NOMO-1 treated with dmso at 0.1 percent for 144 hours (cell line): ENCODE results near the gene TMEM220.

Experiments
- DNase-seq: peaks from one replicate; lab custom pipeline; 2025; ENCODE audit not compliant: unreplicated experiment; lab: John Stamatoyannopoulos, UW

The TMEM220 gene

DNA sequence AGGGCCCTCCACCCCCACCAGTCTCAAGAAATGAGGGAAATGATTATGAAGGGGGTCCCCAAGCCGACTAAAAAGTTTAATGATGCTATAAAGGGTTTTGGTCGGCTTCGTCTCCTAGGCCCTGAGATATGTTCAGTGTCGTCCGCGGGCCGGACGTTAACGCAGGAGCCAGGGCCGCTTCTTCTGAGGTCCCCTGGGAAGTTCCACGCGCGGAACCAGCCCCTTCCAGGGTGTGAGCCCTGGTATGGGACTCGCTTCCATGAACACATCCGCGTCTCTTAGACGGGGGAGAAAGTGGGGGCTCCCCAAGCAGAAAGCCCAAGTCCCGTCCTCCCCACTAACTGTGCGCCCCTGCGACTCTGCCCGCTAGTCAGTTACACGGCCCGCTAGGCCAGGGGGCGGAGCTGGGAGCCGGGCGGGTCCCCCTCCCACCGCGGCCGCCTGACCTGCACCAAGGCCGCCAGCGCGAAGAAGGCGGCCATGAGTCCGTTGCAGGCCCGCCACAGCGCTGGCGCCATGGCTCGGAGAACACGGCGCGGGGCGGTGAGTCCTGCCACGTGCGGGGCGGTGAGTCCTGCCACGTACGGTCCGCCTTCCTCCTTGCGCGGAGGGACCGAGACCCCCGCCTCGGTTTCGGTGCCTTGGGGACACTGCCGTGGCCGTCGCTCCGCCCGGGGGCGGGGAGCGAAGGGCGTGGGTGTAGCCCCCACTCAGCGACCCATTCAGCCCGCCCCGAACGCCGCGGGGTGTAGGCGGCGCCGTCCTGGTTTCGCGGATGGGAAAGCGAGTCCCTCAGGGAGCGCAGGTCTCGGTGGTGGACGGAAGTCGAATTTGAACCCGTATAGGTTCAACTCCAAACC is at the start of gene TMEM220:
Gene TMEM220, minus strand, starts transcription at position 690 of the 860 bp plus-strand sequence. Its CDS starts 172 bp downstream, at position 518.
- peak; percentile 16 for DNase-seq

DNA sequence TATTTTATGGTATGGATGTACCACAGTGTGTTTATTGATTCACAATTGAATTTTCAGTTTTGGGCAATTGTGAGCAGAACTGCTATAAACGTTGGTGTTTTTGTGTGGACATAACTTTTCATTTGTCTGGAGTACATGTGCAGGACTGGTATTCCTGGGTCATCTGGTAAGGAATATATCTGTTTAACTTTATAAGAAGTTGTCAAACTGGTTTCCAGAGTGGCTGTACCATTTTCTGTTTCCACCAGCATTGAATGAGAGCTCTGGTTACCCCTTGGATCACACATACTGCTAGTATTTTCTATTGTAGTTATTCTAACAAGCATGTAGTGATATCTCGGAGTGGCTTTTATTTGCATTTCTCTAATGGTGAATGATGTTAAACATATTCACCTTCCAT is 49.8 kb upstream of the TMEM220 start:
- no peak for DNase-seq

DNA sequence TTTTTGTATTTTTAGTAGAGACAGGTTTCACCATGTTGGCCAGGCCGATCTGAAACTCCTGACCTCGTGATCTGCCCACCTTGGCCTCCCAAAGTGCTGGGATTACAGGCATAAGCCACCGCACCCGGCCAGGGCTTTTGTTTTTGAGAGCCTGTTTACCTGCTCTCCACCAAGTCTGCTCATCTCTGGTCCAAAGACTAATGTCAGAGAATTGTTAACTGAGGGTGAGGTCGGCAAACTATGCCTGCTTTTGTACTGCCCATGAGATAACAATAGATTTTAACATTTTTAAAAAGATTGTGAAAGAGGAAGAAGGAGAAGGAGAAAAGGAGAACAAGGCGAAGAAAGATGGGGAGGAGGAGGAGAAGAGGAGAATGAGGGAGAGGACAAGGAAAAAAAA is 48.1 kb upstream of the TMEM220 start:
- DNase-seq: no peak

DNA sequence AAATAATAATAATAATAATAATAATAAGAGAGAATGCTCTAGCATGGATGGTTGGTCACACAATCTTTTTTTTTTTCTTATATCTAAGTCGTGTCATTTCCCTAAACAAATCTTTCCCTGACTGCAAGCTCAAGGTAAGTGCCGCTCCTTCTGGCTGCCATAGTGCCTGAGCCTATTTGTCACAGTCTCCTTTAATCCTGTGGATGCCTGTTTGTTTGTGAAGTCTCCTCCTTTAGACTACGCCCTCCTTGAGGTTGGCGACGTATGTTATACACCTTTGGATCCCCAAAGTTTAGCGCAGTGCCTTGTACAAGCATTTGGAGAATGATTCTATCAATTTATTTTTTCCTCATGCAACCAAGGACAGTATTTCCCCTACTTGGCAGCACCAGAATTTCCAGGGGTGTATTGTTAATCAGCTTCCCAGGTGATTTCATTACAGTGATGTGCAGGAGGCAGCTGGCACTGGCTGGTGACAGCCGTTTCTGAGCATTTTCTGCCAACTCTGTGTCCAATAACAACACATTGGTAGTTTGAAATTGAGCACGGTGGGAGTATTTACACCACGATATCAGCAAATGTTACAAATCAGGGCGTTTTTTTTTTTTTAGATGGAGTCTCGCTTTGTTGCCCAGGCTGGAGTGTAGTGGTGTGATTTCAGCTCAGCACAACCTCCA is 47.4 kb upstream of the TMEM220 start:
- no peak for DNase-seq

DNA sequence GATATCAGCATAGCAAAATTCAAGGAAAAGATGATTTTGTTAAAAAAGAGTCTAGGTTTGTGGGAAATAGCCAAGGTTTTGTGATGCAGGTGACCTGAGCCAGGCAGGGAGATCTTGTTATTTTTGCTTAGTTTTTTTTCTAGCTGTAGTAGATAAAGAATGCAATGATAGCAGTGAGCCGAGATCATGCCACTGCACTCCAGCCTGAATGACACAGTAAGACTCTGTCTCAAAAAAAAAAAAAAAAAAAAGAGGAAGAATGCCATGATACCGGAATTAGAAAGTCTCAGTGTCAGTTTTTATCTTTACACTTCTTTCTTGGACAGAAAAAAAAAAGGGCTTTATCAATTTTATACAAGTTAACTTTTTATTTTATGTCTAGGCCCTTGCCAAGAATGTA is 46.6 kb upstream of the TMEM220 start:
- DNase-seq: no peak

DNA sequence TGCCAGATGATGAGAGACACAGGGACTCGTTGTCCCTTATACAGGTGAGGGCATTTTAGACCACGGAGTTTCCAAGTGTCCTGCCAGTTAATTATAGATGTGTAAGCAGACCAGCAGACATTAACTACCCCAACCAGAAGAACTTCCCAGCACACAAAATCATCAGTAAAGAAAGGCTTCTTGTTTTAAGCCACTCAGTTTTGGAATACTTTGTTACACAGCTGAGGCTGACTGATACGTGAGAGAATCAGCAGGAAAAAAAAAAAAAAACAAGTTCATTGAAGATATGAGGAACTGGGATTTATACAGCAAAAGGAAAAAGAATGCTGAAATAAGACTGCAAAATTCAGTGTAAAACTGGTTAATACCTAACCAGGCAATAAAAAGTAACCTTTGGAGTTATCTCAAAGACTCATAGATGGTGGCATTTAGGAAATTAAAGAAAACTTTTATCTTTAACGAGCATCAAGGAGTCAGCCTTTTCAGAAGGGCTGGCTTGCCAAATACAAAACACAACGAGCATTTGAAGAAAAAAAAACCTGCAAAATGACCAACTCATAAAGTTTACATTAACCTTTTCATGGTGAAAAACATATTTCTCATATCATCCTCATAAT is 46.0 kb upstream of the TMEM220 start:
- no peak for DNase-seq

DNA sequence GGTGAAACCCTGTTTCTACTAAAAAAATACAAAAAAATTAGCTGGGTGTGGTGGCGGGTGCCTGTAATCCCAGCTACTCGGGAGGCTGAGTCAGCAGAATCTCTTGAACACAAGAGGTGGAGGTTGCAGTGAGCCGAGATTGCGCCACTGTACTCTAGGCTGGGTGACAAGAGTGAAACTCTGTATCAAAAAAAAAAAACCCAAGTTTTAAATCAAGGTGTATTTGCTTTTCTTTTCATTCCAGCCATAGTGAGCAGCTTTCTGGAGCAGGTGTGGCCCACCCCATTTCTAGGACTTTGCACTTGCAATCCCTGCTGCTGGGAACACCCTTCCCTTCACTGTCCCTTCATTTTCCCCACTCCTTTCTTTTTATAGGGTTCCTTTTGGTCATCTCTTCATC is 45.2 kb upstream of the TMEM220 start:
- no peak for DNase-seq

DNA sequence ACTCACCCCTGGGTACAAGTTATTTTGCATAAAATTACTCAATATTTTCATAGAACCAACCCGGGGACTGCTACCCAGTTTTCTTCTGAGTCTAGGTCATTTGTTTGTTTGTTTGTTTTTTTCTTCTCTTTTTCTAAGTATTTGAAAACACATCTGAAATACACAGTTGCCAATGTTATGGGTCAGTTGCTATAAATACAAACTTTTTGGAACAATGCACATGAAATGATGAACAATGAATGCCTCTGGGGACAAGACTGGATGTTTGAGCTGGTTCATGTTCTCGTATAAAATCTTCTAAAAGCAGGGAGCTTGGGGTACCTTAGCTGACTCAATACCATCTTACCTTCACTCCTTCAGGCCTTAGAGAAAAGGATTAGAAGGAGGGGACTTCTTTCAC is 43.6 kb upstream of the TMEM220 start:
- DNase-seq: no peak

DNA sequence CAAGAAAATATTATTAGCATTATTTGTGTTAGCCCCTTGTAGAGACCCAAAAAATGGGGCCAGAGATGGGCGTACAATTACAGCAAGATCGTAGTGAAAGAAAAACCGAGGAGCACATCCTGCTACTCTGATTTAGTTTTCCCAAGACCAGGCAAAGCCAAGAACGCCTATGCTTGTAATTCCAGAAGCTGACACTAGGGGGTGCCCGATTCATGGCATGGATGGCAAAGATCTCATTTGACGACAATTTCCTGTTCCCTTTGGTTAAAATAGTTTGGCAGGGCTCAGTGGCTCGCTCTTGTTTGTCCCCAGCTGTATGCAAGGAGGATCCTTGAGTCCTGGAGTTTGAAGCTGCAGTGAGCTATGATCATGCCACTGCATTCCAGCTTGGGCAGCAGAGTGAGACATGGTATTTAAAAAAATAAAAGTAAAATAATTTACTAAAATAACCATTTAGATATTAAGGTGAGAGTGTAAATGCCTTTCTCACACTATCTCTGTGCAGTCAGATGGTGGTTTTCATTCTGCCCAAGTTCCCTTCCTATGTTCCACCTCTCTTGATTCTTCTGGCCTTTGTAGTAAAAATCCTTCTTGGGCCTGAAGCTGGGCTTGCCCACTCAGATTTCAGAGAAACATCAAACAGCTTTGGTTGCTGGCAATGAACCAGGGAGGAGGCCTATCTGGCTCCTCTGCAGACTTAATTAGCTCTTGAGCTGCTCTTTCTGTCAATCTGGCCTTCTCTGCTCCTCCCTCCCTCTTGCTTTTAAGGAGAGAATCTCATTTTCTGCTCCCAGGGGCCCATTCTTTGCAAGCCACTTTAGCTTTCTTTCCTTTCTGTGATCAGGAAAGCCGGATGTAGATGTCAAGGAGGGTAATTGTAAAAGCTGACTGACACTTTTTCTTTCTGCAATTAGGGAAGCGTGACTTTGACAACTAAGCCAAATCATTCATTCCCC is 42.9 kb upstream of the TMEM220 start:
- DNase-seq: no peak

DNA sequence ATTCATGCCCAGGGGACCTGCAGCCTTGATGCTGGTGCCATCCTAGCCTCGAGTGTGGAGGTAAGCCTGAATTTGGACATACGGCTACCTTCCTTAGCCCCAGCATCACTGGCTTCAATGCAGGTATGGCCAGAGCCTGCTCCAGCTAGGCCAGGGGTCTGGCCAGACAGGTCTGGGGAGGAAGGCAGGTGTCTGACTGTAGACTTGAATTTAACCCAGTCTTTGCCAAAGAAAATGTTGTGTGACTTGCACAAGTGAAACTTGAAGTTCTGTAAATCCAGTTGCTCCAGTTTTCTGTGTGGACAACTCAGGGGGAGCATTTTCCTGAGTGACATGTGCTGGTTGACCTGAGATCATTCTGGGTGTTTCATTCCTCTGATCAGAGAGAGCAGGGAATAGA is 41.3 kb upstream of the TMEM220 start:
- no peak for DNase-seq

DNA sequence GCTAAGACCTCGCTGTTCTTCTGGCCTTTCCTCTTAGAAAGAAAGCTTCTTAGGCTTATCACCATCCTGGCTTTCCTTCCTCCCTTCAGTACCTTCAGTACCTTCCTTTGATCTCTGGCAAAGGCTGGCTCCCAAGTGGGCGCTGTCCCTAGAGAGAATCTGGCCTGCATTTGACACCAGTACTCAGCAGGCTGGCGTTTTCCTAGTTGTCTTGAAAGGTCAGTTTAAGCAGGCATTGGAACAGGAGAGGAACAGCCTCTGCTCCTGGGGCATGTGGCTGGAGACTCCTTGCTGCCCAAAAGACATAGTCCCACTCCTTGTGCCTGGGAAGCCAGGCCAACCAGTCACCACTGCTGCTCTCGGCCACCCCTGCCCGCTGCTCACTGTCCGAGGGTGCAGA is 40.0 kb upstream of the TMEM220 start:
- no peak for DNase-seq

DNA sequence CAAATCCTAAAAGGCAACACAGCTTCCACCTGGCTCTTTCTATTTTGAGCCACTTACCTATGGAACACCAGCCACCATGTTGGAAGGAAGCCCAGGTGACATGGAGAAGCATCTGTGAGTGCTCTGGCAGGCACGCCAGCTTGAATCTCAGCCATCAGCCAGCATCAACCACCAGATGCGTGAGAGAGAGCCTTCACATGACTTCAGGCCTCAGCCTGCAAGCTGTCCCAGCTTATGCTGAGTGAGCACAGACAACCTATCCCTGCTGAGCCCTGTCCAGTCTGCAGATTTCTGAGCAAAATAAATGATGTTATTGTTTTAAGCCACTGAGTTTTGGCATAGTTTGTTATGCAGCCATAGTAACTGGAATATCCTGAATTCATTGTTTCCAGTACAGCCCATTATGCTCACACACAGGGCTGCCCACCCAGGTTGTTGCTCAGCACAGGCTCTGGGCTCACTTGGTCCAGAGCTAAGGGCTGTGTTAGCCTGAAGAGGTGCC is 39.0 kb upstream of the TMEM220 start:
- no peak for DNase-seq

DNA sequence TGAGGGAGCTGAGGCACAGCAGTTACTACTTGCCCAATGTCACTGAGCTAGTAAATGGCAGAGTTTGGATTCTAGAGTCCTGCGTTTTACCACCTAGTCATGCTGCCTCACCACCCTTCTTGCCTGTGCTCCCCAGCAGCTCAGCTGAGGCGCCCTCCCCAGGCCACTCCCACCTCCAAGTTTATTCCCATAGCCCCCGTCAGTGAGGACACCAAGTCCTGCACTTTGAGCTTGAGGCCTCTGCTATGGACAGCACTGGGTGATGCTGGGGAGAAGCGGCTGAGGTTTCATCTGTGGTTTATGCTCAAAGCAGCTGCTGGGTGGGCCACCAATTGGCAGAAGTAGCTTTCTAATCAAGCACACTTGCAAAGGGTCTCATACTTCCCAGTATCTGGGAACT is 37.4 kb upstream of the TMEM220 start:
- no peak for DNase-seq

DNA sequence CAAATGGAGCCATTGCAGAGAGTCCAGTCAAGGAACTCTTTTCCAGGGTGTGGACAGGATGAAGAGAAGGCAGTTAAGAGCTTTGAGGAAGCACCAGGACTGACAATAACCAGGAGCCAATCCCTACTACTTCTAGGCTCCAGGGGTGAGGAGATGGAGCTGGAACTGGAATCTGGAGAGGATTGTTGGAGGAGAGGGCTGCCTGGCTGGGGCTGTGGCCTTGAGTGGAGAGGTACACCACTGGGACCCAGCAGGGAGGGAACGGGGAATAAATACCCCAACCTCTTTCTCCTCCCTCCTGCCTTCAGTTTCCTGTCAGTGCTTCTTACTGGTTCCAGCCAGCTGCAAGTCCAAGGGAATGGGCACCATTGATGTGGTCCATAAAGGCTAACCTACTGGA is 32.2 kb upstream of the TMEM220 start:
- no peak for DNase-seq

DNA sequence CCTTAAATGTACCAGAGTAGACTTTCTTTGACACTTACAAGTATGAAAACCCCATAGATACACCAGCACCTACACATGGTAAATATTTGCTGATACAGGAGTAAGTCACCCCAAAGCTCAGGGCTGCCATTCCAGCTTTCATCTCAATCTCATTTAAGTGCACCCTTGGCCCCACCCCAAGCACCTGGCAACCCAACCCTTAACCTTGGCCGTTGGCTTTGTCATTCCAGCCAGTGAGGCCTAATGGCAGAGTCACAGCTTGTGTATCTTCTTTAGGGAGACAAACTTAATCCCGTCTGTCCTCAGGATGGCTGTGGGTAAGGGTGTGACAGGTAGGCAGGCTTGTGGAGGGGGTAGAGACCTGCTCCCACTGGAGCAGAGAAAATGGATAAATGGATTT is 31.5 kb upstream of the TMEM220 start:
- no peak for DNase-seq

DNA sequence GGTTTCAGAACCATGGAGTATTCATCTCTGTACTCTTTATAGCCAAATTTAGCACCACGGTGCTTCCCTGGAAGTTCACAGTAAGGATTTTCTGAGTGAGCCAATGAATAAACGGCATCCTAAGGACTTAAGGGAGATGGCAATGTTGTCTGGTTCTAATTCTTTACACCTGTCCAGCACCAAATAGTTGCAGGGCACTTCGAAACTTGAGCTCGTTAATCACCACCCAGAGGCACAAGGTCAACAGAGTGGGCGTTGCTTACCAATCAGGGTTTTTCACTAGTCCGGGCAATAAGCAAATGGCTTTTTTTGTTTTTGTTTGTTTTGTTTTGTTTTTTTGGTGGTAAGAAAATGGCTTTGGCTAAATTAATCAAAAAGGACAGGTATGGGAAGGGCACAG is 28.2 kb upstream of the TMEM220 start:
- no peak for DNase-seq

DNA sequence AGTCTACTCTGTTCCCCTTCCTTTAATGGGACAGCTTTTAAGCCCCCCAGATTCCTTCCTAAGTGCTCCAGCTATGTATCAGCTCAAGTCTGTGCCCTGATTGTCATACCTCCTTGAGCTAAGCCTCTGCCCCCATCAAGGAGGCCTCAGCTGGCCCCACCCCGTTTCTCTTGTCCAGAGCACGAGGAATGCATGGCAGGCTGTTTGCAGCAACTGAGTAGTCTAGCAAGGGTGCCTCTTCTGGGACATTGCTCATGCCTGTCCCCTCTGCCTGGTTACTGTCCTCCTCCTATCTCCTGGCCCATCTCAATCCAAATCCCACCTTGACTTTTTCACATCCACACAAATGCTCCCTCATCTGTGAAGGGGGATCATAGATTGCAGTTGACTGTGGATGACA is 27.8 kb upstream of the TMEM220 start:
- DNase-seq: no peak

DNA sequence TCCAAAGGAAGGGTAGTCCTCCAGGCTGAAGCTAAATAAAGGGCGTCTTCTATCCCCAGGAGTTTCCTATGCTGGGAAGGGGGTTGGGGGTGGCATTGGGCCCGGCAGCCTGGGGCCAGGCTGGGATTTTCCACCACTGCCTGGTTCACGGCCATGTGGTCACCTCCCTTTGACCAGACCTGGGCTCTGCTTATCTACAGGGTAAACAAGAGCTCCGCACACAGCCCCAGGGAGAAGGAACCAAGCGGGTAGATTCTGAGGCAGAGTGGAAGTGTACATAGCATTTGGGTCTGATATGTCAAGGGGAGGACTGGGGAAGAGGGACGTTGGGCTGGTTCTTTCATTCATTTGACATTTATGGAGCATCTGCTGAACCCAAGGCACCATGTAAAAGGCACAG is 27.2 kb upstream of the TMEM220 start:
- no peak for DNase-seq

DNA sequence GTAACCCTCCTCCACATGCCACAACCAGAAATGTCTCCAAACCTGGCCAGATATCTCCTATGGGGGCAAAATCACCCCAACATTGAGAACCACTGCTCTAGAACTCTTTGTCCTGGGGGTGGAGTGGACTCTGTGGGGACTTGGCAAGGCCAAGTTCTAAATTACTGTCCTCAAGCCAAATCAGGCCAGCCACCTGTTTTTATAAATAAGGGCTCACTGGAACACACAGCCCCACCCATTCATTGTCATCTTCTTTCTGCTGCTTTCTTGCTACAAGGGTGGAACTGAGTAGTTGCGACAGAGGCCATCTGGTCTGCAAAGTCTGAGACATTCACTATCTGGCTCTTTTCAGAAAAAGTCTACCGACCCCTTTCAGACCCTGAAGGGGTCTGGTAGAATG is 26.8 kb upstream of the TMEM220 start:
- DNase-seq: no peak

DNA sequence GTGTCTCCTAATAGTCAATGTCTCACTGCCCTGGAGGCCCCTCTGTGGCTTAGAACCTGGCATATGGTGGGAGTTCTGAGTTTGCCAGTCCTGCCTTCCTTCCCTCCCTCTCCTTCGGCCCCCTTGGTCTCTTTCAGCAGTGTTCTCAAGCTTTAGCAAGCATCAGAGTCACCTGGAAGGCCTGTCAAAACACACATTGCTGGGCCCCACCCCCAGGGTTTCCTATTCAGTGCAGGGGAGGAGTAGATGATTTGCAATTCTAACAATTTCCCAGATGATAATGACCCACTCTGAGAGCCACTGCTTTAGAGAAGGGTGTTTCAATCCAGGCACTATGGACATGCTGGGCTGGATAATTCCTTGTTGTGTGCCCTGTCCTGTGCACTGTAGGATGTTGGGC is 26.4 kb upstream of the TMEM220 start:
- no peak for DNase-seq

DNA sequence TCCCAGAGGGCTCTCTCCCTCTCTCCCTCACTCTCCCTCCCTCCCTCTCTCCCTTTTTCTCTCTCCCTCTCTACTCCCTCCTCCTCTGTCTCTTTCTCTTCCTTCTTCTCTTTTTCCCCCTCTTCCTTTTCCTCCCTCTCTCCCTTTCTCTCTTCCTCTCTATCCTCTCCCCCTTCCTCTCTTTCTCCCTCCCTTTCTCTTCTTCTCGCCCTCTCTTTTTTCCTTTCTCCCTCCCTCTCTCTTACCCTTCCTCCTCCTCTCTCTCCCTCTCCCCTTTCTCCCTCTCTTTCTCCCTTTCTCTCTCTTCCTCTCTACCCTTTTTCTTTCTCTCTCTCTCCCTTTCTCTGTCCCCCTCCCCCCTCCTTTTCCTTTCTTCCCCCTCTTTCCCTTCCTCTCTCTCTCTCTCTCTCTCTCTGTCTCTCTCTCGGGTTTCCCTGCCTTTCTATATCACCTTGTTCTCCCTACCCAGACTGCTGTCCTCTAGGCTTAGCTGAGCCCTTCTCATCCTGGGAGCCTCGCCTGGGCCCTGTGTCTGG is 25.8 kb upstream of the TMEM220 start:
- no peak for DNase-seq
